Breast epithelium (tissue), 3 donors: ENCODE measurements around the gene PSMG3.

ENCODE experiments used
- CTCF ChIP-seq, 3 donors: fragments of 450-650 bp; IDR thresholded peaks; one replicate each; pipeline ENCODE4 v1.5.1; 2016 to 2017; ENCODE audit warnings: antibody characterized with exemption in 3 of 3, mild to moderate bottlenecking in 3 of 3, moderate library complexity in 3 of 3
- POLR2A ChIP-seq: fragments of 450-650 bp; IDR thresholded peaks from one replicate; pipeline ENCODE4 v1.6.1; 2016; ENCODE audit warnings: antibody characterized with exemption, mild to moderate bottlenecking, moderate library complexity
- POLR2AphosphoS5 ChIP-seq, 3 donors: sonication (generic); formaldehyde crosslinking; IDR thresholded peaks; one replicate each; pipeline ENCODE4 v1.6.1; 2017; ENCODE audit warnings: antibody characterized with exemption in 3 of 3

DNA sequence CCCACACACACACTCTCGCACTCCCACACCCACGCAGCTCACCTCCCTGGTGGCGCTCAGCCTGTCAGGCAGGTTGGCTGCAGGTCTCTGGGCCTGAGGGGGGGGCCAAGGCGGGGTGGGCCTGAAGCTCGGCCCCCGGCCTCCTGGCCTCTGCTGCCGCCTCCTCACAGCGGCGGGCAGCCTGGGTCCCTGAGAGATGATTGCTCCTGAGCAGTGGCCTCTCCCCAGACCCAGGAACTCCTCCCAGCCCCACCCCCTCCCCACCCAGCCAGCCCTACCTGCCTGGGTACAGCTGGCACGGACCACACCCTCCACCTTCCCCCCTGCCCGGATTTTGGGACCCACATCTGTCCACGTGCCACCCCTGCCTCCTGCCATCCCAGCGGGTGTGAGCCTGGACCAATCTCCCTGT is 9.2 kb downstream of the PSMG3 start:
- TF ChIP-seq CTCF (IDR thresholded peaks at IDR 0.05) (no peak), POLR2AphosphoS5 (IDR thresholded peaks at IDR 0.05) (no peak), POLR2A (no peak)
